ENCODE measurements around the gene ACAP2.
"Not testable (repeated sequence)": the region's sequence is repeated elsewhere in the genome, so short reads cannot be mapped to it uniquely, and the experiment has no call there.

The ACAP2 gene

DNA sequence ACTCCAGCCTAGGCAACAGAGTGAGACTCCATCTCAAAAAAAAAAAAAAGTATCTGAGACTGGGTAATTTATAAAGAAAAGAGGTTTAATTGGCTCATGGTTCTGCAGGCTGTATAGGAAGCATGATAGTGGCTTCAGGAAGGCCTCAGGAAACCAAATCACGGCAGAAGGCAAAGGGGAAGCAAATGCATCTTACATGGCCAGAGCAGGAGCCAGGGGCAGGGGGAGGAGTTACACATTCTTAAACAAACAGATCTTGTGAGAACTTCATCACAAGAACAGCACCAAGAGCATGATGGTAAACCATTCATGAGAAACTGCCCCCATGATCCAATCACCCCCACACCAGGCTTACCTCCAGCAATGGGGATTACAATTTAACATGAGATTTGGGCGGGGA is 37.2 kb downstream of the ACAP2 start:
- DNase-seq (ENCODE audit: low read depth): no peak
- TF ChIP-seq CTCF (IDR thresholded peaks at IDR 0.05; ENCODE audit: insufficient read depth, low read depth, low read length, missing control alignments): no peak
- H3K4me3 ChIP-seq (ENCODE audit: low read length): no peak overlapping the region

DNA sequence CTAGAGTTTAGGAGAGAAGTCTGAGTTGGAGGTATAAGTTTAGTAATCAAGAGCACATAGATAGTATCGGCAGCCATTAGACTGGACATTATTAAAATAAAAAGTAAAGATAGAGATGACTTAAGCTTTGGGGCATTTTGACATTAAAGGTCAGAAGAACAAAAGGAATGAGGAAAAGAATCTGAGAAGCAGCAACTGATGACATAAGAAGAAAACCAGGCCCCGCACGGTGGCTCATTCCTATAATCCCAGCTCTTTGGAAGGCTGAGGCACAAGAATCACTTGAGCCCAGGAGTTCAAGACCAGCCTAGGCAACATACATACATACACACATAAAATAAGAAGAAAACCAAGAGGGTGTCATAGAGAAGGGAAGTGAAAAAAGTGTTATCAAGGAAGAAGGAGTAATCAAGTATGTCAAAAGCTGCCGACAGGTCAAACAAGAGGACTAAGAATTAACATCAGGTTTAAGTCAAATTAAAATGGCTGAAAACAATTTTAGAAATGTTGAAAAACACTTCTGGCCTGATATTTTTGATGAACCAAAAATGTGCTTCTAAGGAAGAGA is 38.9 kb downstream of the ACAP2 start:
- no peak for DNase-seq (ENCODE audit: low read depth)
- no peak for TF ChIP-seq CTCF (IDR thresholded peaks at IDR 0.05; ENCODE audit: insufficient read depth, low read depth, low read length, missing control alignments)
- no peak overlapping the region for H3K4me3 ChIP-seq (ENCODE audit: low read length)

DNA sequence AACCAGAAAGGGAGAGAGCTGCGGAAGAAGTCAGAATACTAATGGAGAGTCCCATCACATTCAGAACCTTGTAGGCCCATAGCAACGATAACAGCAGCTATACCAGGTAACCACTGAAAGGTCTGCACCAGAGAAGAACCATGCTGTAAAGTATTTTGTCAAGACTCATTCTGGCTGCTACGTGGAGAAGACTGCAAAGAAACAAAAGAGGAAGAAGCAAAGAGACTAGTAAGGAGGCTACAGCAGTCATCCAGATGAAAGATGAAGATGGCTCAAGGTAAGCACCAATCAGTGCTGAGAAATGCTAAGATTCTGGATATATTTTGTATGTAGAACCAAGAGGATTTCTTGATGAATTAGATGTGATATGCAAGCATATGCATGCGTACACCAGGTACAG is 39.6 kb downstream of the ACAP2 start:
- no peak overlapping the region for H3K4me3 ChIP-seq (ENCODE audit: low read length)
- no peak for TF ChIP-seq CTCF (IDR thresholded peaks at IDR 0.05; ENCODE audit: insufficient read depth, low read depth, low read length, missing control alignments)
- DNase-seq (ENCODE audit: low read depth): no peak

- no peak for TF ChIP-seq CTCF (IDR thresholded peaks at IDR 0.05; ENCODE audit: insufficient read depth, low read depth, low read length, missing control alignments)
- DNase-seq (ENCODE audit: low read depth): no peak
- H3K4me3 ChIP-seq (ENCODE audit: low read length): no peak overlapping the region
Observed at GRCh38 chr3:195401943-195402342, 40.9 kb downstream of the ACAP2 start.

DNA sequence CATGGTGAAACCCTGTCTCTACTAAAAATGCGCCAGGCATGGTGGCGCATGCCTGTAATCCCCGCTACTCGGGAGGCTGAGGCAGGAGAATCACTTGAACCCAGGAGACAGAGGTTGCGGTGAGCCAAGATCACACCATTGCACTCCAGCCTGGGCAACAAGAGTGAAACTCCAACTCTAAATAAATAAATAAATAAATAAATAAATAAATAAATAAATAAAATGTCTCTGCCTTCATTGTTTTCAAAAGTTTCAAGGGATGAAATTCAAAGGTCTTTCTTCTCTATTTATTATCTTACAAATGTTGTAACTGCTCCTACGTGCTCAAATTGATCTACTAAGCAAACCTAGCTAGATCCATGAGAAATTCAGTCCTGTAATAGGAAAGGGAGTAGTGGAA is 44.4 kb downstream of the ACAP2 start:
- not testable (repeated sequence) for DNase-seq (ENCODE audit: low read depth); H3K4me3 ChIP-seq (ENCODE audit: low read length)

- TF ChIP-seq CTCF (IDR thresholded peaks at IDR 0.05; ENCODE audit: insufficient read depth, low read depth, low read length, missing control alignments): no peak
- no peak for DNase-seq (ENCODE audit: low read depth)
- H3K4me3 ChIP-seq (ENCODE audit: low read length): no peak overlapping the region
Observed at GRCh38 chr3:195397524-195397923, 45.3 kb downstream of the ACAP2 start.

GRCh38 chr3:195395208-195395816 is 47.5 kb downstream of the ACAP2 start:
- H3K4me3 ChIP-seq (ENCODE audit: low read length): no peak overlapping the region
- TF ChIP-seq CTCF (IDR thresholded peaks at IDR 0.05; ENCODE audit: insufficient read depth, low read depth, low read length, missing control alignments): no peak
- no peak for DNase-seq (ENCODE audit: low read depth)

Measured in epithelial cell of esophagus (primary cell).